ENCODE measurements around the gene MGST3. TPM values are rescaled to one million over a fixed set of nuclear protein-coding genes. Genes with fewer than 3 reads are reported as not detected.

Gene MGST3
- polyA plus RNA-seq, 1 of the 3 experiments (the other 2 are of a cell fraction) = 270 TPM

- ChIA-PET POLR2A (no interaction called here), CTCF (interaction anchor here (0.5 to 16.7 kb wide), 49 partner anchors 8 to 921 kb away, joined by 3 to 277 read pairs (median 4); no protein-coding TSS in a partner anchor)
- H3K9me3 ChIP-seq = no peaks in the 10 kb centered on the region
- no peaks in the 10 kb centered on the region for H3K36me3 ChIP-seq (replicated peaks in 1 of 2; ENCODE audit: control insufficient read depth in 1 of 2, insufficient read depth in 2 of 2, low read length in 1 of 2)
- peaks cover 7% of the 10 kb centered on the region; the same call in 1 of the 2 replicates for H3K27me3 ChIP-seq (ENCODE audit: insufficient read depth)
- no peaks in the 10 kb centered on the region for H3K9me2 ChIP-seq
- TF ChIP-seq RFX5 (IDR thresholded peaks at IDR 0.05; ENCODE audit: low read length) (no peak), RAD21 (IDR thresholded peaks at IDR 0.05; ENCODE audit: low read length) (peak; percentile 97), ELF1 (IDR thresholded peaks at IDR 0.05) (no peak), SMC3 (IDR thresholded peaks at IDR 0.05; ENCODE audit: low read depth, low read length) (peak; percentile 71), REST (IDR thresholded peaks at IDR 0.05; ENCODE audit: low read depth, low read length) (no peak), FOSL2 (IDR thresholded peaks at IDR 0.05; ENCODE audit: borderline replicate concordance, low read depth) (no peak), FOXJ3 (CRISPR knock-in tag; IDR thresholded peaks at IDR 0.05) (no peak), TEAD4 (IDR thresholded peaks at IDR 0.05; ENCODE audit: borderline replicate concordance, insufficient read depth) (no peak), CTCF (IDR thresholded peaks at IDR 0.05) (peak; percentile 97), PBX3 (IDR thresholded peaks at IDR 0.05) (no peak)
- under 1% methylated on average over 10 of the region's 10 CpGs for WGBS (ENCODE audit: low lambda C conversion rate)
- no peak overlapping the region; a peak in 1 of 4 replicates for H3K4me3 ChIP-seq (ENCODE audit: low read depth in 2 of 2, low read length in 1 of 2)
- H4K20me1 ChIP-seq (ENCODE audit: insufficient read depth) = no peaks in the 10 kb centered on the region
- no peak overlapping the region for H3K9ac ChIP-seq
- no peak overlapping the region for H3K4me2 ChIP-seq
- peak; percentile 60 for DNase-seq
- peaks cover 0 to 5% of the 10 kb centered on the region in 2 experiments; a peak in 2 of 4 replicates for H3K4me1 ChIP-seq (ENCODE audit: control insufficient read depth in 1 of 2, insufficient read depth in 2 of 2, low read depth in 1 of 2, low read length in 1 of 2)
- no peak overlapping the region for H3K27ac ChIP-seq (ENCODE audit: low read depth in 2 of 2, low read length in 1 of 2)
- H3F3A ChIP-seq (replicated peaks; ENCODE audit: insufficient read depth) = peaks cover 4% of the 10 kb centered on the region
- no peak overlapping the region for H2AFZ ChIP-seq (ENCODE audit: low read depth)
- H3K79me2 ChIP-seq (ENCODE audit: insufficient read depth) = no peaks in the 10 kb centered on the region
Observed at GRCh38 chr1:165592945-165593823, 37.9 kb upstream of the MGST3 start.
